Measurements from ENCODE around the gene DUSP12.
"Not testable (repeated sequence)": the region's sequence is repeated elsewhere in the genome, so short reads cannot be mapped to it uniquely, and the experiment has no call there.

Gene DUSP12

GRCh38 chr1:161727256-161727924 is 22.2 kb upstream of the DUSP12 start:
- no peak for DNase-seq

GRCh38 chr1:161728376-161729226 is 21.0 kb upstream of the DUSP12 start:
- DNase-seq: no peak

GRCh38 chr1:161730050-161730564 is 19.5 kb upstream of the DUSP12 start:
- no peak for DNase-seq

- DNase-seq: no peak
These were observed 18.3 kb upstream of the DUSP12 start for GRCh38 chr1:161731241-161731640.

- DNase-seq: no peak
These were observed 17.4 kb upstream of the DUSP12 start for GRCh38 chr1:161731981-161732718.

- no peak for DNase-seq
These were observed 16.1 kb upstream of the DUSP12 start for GRCh38 chr1:161733526-161733925.

GRCh38 chr1:161735837-161736236 is 13.7 kb upstream of the DUSP12 start:
- no peak for DNase-seq

GRCh38 chr1:161736335-161736969 is 13.1 kb upstream of the DUSP12 start:
- no peak for DNase-seq

- DNase-seq: no peak
These were observed 12.0 kb upstream of the DUSP12 start for GRCh38 chr1:161737625-161738024.

GRCh38 chr1:161738627-161739287 is 10.8 kb upstream of the DUSP12 start:
- DNase-seq: no peak

- no peak for DNase-seq
These were observed 9.6 kb upstream of the DUSP12 start for GRCh38 chr1:161739865-161740566.

GRCh38 chr1:161740921-161741320 is 8.7 kb upstream of the DUSP12 start:
- no peak for DNase-seq

GRCh38 chr1:161743231-161743630 is 6.4 kb upstream of the DUSP12 start:
- no peak for DNase-seq

- DNase-seq: no peak
These were observed 1.8 kb upstream of the DUSP12 start for GRCh38 chr1:161747801-161748200.

- DNase-seq: no peak
These were observed 14.0 kb downstream of the DUSP12 start for GRCh38 chr1:161763522-161764098.

GRCh38 chr1:161766102-161766981 is 16.8 kb downstream of the DUSP12 start, which contains the start of gene ATF6:
ATF6 (plus strand) TSS chr1:161766320; CDS start chr1:161766361, 41 bp downstream.
- peak; percentile 94 for DNase-seq

- no peak for DNase-seq
These were observed 18.9 kb downstream of the DUSP12 start for GRCh38 chr1:161768461-161768860.

GRCh38 chr1:161768986-161769672 is 19.5 kb downstream of the DUSP12 start:
- DNase-seq: no peak

GRCh38 chr1:161769673-161770045 is 20.1 kb downstream of the DUSP12 start:
- DNase-seq: not testable (repeated sequence)

Data from right forelimb (tissue), 1 donor.